Ureter (tissue), 1 donor: ENCODE data around the gene GCNA. TPM values are rescaled to one million over a fixed set of nuclear protein-coding genes. Genes with fewer than 3 reads are reported as not detected.
"Not testable (repeated sequence)": the region's sequence is repeated elsewhere in the genome, so short reads cannot be mapped to it uniquely, and the experiment has no call there.

Experiments
- DNase-seq: peaks from one replicate; pipeline ENCODE4 v3.0.0-alpha.2; 2020; ENCODE audit warnings: low spot score
- total RNA-seq: library from RNA; stranded (reverse); gene quantifications from one replicate; pipeline ENCODE4 v1.2.4, GENCODE V29; 2023
- donor health status: DM: yes; HTN: yes; CAD: no.

The GCNA gene
- total RNA-seq, 1 donor from 2014 or later: 1.6 TPM

- DNase-seq: no peak
These were observed 61.8 kb downstream of the GCNA start for GRCh38 chrX:71640002-71640401.

GRCh38 chrX:71644406-71644805 lies 66.2 kb downstream of the GCNA start:
- not testable (repeated sequence) for DNase-seq

DNA sequence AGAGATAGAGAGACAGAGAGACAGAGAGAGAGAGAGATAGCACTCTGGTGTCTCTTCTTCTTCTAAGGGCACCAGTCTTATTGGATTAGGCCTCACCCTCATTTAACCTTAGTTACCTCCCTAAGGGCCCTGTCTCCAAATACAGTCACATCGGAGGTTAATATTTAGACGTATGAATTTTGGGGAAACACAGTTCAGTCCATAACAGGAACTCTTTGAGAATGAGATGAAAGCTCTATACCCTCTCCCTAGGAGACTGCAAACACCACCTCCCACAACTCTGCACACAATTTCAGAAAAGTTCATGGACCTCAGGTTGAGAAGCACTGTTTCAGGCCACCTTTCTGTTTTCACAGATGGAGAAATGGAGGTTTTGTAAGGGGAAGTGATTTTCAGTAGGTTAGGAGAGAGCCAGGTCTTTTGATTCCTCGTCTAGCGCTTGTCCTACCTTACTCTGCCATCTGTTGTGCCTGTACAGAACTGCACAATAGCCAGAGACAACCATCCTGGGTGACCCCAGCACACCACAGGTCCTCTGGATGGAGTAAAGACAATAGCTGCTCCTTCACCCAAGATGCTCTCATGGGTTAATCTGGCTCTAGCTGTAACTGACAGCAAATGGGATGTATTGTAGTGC lies 72.2 kb downstream of the GCNA start:
- DNase-seq: no peak

DNA sequence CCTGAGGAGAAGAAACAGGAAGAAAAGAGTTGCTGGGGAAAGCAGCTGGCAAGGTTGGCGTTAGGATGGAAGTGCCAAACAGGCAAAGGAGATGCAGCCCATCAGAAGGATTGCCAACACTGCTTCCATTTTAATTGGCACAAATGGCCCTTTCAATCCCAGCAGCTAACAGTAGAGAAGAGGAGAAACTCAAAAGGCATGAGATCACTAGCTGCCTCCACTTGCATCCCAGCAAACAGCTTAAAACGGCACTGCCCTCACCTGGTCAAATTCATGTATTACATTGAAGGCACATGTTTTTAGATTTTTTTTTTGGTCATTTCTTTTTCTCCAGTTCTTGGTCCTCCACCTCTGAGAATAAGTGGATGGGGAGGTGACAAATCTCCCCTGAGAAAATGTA lies 74.2 kb downstream of the GCNA start:
- no peak for DNase-seq

- DNase-seq: no peak
These were observed 75.1 kb downstream of the GCNA start for GRCh38 chrX:71653344-71653743.

DNA sequence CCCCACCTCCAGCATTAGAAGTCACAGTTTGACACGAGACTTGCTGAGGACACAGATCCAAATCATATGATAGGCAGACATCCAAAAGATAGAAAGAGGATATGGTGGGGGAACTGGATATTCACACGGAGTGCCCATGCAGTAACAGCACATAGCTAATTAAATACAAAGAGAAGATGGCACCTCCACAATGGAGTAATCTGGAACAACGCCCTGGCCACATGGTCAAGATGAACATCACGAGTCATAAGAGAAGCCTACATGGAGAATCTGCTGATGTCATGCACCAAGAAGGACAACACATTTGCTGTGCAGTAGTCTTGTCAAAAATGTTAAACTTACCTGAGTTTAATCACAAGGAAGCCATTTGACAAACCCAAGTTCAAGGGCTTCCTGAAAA lies 79.0 kb downstream of the GCNA start:
- DNase-seq: no peak

DNA sequence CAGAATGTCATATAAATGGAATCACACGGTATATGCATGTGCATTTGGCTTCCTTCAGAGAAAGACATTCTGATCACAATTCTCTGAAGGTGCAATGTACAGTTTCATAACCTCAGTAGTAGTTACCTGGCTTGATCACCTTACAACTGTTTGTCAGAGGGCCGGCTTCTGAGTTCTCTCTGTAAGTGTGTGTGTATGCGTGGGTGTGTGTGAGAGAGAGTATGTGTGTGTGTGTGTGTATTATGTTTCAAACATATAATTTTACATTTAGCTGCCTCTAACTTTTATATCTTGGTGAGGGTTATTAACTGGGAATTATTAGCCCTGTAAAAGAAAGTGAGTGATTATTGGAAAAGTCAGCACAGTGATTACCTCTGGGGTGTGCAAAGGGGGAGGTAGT lies 81.1 kb downstream of the GCNA start:
- DNase-seq: no peak

GRCh38 chrX:71659959-71660358 lies 81.7 kb downstream of the GCNA start:
- DNase-seq: no peak

- no peak for DNase-seq
These were observed 82.6 kb downstream of the GCNA start for GRCh38 chrX:71660562-71661416.

DNA sequence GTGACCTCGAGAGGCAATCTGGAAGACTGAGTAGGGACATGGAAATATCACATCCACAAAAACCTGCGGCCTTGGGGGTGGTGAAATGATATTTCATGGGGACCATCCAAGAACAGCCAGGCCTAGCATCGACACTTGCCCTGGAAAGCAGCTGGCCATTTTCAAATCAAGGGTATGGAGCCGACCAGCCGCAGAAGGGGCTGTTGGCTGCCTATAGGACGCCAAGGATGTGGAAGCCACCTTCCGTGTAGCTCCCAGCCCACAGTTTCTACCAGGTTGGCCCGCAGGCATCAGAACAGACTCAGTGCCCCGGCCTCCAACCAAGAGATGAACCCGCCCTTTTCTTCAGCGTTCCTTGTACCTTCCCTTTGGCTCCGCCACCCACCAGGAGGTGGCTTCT lies 83.7 kb downstream of the GCNA start:
- DNase-seq: no peak

DNA sequence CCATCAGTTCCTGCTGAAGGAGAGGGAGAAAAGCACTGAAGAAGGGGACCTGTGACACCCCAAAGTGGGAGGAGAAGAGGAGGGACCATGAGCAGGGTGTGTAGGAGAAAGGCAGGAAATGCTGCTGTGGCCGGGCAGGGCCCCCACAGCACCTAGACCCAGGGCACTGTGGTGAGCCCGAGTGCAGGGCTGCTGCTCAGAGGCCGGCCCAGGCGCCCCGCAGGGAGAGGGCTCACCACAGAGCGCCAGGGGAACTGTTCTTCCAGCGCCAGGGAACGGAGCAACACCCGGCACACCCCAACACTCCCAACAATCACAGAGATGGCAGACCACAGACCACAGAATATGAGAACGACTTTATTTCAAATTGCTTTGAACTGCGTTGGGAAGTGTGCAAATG lies 84.4 kb downstream of the GCNA start:
- not testable (repeated sequence) for DNase-seq

Other genes starting within 250 kb of the GCNA start
- gene TAF1, start 212.1 kb upstream of the GCNA start, total RNA-seq: 82.3 TPM
- 225 TPM for gene OGT, start 45.3 kb upstream of the GCNA start, total RNA-seq
- 0.89 TPM for gene CXCR3, start 40.1 kb downstream of the GCNA start, total RNA-seq
- not detected for gene CXorf49, start 139.8 kb downstream of the GCNA start, total RNA-seq
- gene CXorf49B, start 184.9 kb downstream of the GCNA start, total RNA-seq: not detected